ENCODE measurements around the gene PDE8B.

The PDE8B gene

GRCh38 chr5:77259476-77259875 lies 49.0 kb downstream of the PDE8B start:
- H3K4me3 ChIP-seq (replicated peaks; ENCODE audit: low read depth, low read length), result no peak overlapping the region
- DNase-seq (ENCODE audit: low read depth), result no peak
- TF ChIP-seq CTCF (IDR thresholded peaks at IDR 0.05; ENCODE audit: low read length, missing control alignments), result no peak

GRCh38 chr5:77262697-77263096 lies 52.2 kb downstream of the PDE8B start:
- no peak overlapping the region for H3K4me3 ChIP-seq (replicated peaks; ENCODE audit: low read depth, low read length)
- TF ChIP-seq CTCF (IDR thresholded peaks at IDR 0.05; ENCODE audit: low read length, missing control alignments), result no peak
- no peak for DNase-seq (ENCODE audit: low read depth)

- no peak for DNase-seq (ENCODE audit: low read depth)
- H3K4me3 ChIP-seq (replicated peaks; ENCODE audit: low read depth, low read length), result no peak overlapping the region
- TF ChIP-seq CTCF (IDR thresholded peaks at IDR 0.05; ENCODE audit: low read length, missing control alignments), result no peak
Measured at GRCh38 chr5:77266291-77266690, 55.8 kb downstream of the PDE8B start.

- no peak for DNase-seq (ENCODE audit: low read depth)
- TF ChIP-seq CTCF (IDR thresholded peaks at IDR 0.05; ENCODE audit: low read length, missing control alignments), result no peak
- no peak overlapping the region for H3K4me3 ChIP-seq (replicated peaks; ENCODE audit: low read depth, low read length)
Measured at GRCh38 chr5:77267496-77267895, 57.0 kb downstream of the PDE8B start.

- no peak for DNase-seq (ENCODE audit: low read depth)
- TF ChIP-seq CTCF (IDR thresholded peaks at IDR 0.05; ENCODE audit: low read length, missing control alignments), result no peak
- H3K4me3 ChIP-seq (replicated peaks; ENCODE audit: low read depth, low read length), result no peak overlapping the region
Measured at GRCh38 chr5:77272206-77272605, 61.7 kb downstream of the PDE8B start.

- no peak overlapping the region for H3K4me3 ChIP-seq (replicated peaks; ENCODE audit: low read depth, low read length)
- DNase-seq (ENCODE audit: low read depth), result no peak
- TF ChIP-seq CTCF (IDR thresholded peaks at IDR 0.05; ENCODE audit: low read length, missing control alignments), result no peak
Measured at GRCh38 chr5:77277759-77278158, 67.3 kb downstream of the PDE8B start.

GRCh38 chr5:77280036-77280435 lies 69.6 kb downstream of the PDE8B start:
- H3K4me3 ChIP-seq (replicated peaks; ENCODE audit: low read depth, low read length), result no peak overlapping the region
- no peak for DNase-seq (ENCODE audit: low read depth)

More at GRCh38 chr5:77280036-77280435, 69.6 kb downstream of the PDE8B start:
- no peak for TF ChIP-seq CTCF (IDR thresholded peaks at IDR 0.05; ENCODE audit: low read length, missing control alignments)

All from fibroblast of pulmonary artery (primary cell).